DLD1 (cell line): ENCODE measurements around the gene SPEM1.
"Not testable (repeated sequence)": the region's sequence is repeated elsewhere in the genome, so short reads cannot be mapped to it uniquely, and the experiment has no call there.

Experiments
- in situ Hi-C: cut with HindIII; loops from 2 replicates; pipeline ENCODE4 v1.10.0; 2017; ENCODE audit warnings: low sequenced_read_pairs

The SPEM1 gene

DNA sequence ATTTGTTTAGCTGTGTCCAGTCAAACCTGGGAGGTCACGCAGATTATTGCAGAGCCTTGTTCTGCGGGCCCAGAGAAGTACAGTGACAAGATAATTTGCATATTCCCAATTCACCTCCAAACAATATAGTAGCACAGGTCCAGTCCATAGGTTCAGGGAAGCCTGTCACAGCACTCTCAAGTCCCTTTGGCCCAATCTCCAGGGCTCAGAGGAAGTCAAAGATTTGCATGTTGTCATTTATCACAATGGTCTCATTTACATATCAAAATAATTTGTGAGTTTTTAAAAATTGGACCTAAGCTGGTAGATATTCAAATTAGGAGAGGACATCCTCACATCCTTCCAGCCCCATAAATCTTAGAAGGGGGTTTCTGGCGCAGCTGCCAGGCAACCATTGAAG is 47.4 kb downstream of the SPEM1 start:
- in situ Hi-C loops = no loop called here

DNA sequence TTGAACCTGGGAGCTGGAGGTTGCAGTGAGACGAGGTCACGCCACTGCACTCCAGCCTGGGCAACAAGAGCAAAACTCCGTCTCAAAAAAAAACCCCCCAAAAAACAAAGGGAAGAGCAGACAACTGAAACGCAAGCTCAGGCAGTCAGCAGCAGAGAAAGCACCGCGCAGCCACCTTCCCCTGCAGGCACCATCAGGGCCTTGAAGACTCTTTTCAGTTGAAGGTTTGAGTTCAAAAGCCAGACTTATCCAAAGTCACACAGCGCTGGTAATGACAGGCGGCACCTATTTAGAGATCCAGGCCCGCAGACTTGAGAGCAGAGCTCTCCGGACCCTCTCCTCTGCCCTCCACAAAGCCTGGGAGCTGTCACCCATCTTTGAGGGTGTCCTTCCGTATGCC is 48.2 kb downstream of the SPEM1 start:
- in situ Hi-C loops = no loop called here

DNA sequence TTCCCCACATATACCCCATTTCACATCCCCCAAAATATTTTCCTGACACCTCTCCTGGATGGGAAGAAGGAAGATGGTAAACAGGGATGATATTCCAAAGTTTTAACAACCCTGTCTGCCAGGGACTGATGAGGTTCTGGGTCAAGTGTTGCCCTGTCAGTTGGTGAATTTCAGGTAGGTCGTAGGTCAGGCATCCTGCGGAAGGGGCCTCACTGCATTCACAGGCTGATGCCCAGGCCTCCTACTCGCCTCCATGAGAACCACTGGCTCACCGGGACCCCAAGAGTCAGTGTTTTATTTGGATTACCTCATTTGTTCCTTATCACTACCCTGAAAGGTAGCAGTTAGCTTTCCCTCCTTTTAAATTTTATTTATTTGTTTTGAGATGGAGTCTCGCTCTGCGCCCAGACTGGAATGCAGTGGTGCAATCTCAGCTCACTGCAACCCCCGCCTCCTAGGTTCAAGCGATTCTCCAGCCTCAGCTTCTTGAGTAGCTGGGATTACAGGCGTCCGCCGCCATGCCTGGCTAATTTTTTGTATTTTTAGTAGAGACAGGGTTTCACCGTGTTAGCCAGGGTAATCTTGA is 48.8 kb downstream of the SPEM1 start:
- in situ Hi-C loops = no loop called here

DNA sequence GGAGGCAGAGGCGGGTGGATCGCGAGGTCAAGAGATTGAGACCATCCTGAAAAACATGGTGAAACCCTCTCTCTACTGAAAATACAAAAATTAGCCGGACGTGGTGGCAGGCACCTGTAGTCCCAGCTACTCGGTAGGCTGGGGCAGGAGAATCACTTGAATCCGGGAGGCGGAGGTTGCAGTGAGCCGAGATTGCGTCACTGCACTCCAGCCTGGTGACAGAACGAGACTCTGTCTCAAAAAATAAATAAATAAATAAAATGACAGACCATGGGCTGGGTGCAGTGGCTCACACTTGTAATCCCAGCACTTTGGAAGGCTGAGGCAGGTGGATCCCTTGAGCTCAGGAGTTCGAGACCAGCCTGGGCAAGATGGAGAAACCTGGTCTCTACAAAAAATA is 49.7 kb downstream of the SPEM1 start:
- in situ Hi-C loops = not testable (repeated sequence)

DNA sequence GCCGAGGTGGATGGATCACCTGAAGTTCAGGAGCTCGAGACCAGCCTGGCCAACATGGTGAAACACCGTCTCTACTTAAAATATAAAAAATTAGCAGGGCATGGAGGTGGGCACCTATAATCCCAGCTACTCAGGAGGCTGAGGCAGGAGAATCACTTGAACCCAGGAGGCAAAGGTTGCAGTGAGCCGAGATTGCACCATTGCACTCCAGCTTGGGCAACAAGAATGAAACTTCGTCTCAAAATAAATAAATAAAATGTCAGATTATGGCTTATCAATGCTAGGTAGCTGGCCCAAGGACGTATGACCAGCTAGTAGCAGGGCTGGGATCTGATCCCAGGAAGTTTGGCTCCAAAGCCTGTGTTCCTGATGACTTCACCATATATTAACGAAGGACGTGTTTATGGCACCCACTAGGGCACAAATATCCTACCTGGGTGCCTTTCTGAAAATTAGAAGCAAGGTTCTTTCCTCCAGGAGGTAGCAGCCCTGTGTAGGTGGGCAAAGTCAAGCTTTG is 50.4 kb downstream of the SPEM1 start:
- in situ Hi-C loops = not testable (repeated sequence)
